Activated CD4-positive, CD25-positive, alpha-beta regulatory T cell treated with anti-CD3 and anti-CD28 coated beads, Interleukin-2, amount 50 U/mL, for 24 hours (primary cell): ENCODE measurements around the gene AQP3.
A peak's percentile ranks its signal among the peaks of the same experiment; 100 is the strongest.
"Not testable (repeated sequence)": the region's sequence is repeated elsewhere in the genome, so short reads cannot be mapped to it uniquely, and the experiment has no call there.

ENCODE experiments used
- ATAC-seq, 2 donors: fragments of 150-1000 bp; cut with Tn5 transposase; one replicate each; pipeline ENCODE4 v1.10.0; 2021; ENCODE audit warnings: mild to moderate bottlenecking in 1 of 2, moderate library complexity in 1 of 2

AQP3 gene

DNA sequence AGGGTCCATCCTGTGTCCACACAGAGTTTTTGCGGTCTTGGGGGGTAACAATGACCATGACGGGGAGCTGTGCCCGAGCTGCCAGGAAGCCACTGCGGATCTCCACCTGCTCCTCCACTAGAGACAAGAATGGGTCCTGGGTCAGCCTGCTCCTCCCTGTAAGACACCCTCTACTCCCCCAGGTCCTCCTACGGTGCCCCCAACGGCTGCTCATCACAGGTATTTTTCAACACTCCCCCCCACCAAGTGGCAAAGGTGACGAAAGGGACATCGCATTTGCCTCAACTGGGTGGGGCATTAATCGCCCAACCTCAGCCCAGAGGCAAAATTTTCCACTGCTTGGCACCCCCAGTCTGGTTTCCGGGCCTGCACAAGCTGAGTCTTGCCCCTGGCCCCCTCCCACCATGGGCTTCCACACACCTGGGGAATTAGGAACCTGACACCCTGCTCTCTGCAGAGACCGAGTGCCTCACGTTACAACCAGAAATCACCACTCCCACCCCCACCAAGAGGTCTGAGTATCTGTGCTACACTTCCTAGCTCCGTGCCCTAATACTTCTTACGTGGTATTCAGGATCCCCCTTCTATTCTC is 16.7 kb upstream of the AQP3 start:
- no peak for ATAC-seq

DNA sequence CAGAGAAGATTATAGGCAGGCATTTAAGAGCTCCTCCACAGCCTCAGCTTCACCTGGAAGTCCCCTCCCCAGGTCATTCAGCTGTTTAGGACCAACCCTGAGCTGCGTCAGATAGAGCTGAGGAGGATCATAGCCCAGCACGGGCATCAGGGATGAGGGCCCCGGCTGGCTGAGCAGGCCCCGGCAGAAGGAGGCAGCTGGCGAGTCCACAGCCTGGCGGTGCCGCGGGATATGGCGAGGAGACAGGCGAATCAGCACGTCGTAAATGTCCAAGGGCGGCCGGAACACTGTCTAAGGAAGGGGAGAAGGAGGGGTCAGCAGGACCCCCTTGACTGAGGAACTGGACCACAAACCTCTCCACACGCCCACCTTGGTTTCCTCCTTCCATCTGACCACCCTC is 15.8 kb upstream of the AQP3 start:
- no peak for ATAC-seq

DNA sequence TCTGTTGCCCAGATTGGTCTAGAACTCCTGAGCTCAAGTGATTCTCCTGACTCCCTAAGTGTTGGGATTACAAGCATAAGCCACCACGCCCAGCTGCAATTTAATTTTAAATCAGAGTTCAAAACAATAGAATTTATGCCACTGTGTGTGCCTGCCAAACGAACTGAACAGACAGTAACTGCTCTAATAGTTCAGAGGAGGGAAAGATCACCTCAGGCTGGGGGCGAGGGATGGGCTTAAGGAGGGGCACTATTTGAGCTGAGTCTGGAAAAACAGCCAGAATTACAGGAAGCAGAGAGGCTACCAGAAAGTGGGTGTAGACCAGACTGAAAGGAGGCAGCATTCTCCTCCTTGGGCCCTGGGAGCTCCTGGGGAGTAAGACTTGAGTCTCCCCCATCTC is 14.1 kb upstream of the AQP3 start:
- no peak for ATAC-seq

DNA sequence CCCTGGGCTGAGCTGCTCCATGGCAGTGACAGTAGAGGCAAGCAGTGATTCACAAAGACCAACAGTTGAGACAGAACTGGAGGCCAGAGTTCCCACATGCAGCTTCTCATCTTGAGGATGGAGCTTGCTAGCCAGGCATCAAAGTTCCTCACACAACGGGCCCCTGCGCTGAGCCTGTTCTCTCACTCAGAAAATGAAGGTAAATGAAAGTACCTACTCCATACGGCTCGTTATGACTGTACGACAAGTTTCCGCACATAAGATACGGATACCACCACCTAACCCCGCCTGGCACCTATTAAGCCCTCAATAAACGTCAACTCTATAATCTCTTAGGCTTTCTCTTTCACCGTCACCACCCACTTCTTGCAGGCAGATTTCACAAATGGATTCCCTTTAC is 13.5 kb upstream of the AQP3 start:
- no peak for ATAC-seq

DNA sequence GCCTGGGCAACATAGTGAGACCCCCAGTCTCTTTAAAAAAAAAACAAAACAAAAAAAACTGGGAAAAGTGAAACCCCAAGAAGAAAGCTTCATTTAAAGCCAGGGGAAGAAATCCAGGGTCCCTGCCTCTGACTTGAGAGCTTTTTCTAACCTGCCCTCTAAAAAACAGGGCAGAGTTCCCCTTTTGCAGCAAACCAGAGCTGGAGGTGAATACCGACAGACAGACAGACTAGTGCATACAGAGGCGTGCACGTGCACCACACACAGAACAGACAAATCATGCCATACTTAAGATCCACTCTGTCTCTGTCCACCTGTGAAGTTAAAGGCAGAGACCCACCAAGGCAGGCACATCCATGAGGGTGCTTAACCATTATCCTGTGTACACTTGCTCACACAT is 11.7 kb upstream of the AQP3 start:
- ATAC-seq, result no peak

DNA sequence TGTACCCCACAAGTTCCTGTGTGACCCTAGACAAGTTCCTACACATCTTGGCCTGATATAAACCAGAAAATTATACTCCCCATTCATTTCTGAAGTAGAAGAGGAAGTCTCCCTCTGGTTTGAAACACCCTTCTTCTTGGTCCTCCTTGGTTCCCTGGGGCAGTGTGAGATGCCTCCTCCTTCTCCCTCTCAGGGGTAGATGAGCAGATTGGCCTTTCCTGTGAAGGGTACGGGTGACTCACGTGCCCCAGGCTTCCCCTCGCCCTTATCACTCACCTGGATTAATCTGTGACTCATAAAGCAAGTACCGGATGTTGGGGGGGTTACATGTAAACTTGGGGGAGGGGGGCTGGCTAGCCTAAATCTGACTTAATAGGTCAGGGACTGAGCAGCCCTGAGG is 11.1 kb upstream of the AQP3 start:
- ATAC-seq, result peak; percentile 92 to 93

DNA sequence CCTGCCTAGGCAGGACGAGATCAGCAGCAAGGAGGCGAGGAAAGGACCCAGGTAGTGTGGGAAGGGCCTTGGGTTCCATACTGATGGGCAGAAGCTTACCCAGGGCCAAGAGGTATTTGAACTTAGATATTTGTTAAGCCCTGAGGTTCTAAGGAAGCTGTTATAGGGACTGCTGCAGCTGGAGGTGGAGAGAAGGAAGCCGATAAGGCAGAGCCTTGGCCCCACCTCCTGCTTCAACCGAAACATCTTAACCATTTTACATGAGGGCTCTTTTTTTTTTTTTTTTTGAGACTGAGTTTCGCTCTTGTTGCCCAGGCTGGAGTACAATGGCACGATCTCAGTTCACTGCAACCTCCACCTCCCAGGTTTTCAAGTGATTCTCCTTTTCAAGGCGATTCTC is 8.6 kb upstream of the AQP3 start:
- no peak for ATAC-seq

DNA sequence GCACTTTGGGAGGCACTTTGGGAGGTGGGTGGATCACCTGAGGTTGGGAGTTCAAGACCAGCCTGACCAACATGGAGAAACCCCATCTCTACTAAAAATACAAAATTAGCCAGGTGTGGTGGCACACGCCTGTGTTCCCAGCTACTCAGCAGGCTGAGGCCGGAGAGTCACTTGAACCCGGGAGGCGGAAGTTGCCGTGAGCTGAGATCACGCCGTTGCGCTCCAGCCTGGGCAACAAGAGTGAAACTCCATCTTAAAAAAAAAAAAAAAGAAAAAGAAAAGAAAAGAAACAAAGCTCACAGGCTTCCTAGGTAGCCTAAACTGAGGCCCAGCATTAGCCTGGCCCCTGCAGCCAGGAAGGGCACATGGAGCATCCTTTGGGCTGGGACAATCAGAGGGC is 8.1 kb upstream of the AQP3 start:
- not testable (repeated sequence) for ATAC-seq

DNA sequence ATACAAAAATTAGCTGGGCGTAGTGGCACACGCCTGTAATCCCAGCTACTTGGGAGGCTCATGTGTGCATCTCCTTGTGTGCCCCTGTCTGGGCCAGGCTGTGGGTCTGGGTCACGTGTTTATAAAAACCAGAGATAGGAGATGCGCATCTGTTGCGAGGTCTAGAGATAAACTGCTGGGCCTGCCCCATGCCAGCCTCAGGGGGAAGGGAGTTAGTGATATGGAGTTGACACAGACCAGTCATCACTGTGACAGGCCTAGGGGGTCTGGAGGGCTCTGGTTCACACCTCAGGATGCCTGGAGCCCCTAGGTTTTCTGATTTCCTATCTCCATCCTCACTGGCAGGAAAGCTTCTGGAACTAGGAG is 7.3 kb upstream of the AQP3 start:
- ATAC-seq, result not testable (repeated sequence)

DNA sequence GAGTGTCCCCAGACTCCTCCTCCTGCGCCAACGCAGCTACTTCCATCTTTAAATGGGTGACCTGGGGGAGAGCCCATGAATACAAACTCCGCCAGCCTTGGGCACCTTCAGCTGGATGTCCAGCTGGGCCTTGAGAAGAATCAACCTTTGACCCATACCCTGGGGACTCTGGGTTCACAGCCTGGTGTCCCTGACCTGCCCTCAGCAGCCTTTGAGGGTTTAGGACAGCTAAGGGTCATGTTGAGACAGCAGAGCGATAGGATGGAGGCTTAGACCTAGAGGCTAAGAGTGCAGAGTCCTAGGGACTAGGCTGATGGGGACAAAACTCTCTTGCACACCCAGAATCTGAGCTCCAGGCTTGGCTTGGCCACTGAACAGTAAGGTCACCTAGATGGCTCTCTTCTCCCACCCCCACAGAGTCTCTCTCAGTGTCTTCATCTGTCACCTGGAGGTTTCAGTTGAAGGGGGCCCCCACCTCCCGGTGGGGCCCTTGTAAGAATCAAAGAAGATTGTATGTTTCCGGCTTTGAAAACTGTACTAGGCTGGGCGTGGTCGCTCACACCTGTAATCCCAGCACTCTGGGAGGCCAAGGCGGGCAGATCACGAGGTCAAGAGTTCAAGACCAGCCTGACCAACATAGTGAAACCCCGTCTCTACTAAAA is 6.7 kb upstream of the AQP3 start:
- peak in 1 of 2 donors; percentile 9 for ATAC-seq

DNA sequence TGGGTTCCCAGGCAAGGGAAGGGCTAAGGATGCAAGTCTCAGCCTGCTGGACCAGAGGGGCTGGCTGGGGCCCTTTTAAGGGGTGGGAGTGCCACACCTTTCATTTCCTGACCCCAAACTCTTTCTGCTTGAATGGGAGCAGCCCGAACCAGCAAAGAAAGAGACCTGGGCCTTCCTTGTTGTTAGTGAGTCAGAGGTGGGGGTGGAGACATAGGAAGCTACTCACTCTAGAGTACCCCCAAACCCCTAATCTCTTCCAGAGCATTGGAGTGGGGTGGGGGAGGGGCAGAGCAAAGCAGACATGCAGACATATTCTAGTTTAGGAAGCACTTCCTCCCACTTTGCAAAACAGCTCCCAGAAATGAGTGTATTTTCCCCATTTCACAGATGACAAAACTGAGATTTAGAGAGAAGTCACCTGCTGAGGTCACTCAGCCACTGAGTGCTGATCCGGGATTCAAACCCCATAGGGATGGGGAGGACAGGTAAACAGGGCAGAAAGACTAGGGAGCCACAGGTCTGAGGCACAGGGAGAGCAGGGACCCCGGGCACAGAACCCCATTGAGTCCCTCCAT is 6.0 kb upstream of the AQP3 start:
- ATAC-seq, result peak in 1 of 2 donors; percentile 14

DNA sequence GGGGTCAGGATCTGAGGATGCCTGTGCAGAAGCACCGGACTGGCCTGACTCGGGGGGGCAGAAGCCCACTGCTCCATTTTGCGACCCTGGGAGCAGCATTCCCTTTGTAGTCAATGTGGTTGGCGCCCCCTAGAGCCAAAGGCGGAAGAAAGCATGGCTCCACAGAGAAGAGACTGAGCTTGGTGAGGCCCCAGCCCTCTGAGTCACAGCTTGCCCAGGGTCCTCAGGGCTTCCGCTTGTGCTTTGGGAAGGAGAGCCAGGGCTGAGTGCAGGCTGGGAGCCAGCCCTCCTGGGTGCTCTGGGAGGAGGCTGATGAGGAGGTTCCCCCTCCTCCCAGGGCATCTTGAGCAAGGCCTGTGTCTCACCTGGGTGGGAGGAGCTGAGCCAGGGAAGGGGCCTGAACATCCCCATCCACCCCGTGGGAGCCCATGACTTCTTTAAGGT is 5.5 kb upstream of the AQP3 start:
- ATAC-seq, result peak; percentile 76 to 77

DNA sequence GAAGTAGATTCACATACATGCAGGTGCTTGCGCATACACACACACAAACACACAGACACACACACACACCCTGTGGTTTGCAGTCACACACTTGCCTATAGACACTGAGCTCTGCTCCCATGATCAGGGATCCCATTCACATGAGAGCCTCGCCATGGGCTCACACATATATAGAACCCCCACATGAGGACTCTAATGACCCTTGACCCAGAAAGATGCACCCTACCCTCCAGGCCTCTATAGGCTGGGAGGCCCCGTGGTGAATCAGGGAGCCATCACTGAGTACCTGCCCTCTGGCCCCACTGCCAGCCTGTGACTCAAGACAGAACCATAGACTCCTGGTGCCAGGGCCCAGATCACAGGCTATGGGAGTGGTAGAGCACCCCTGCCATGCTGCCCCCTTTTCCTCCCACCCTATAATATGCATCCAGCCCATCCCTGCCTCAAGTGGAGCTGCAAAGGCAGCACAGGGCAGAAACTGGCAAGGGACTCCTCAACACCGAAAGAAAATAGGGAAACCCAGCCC is 3.3 kb upstream of the AQP3 start:
- ATAC-seq, result no peak

DNA sequence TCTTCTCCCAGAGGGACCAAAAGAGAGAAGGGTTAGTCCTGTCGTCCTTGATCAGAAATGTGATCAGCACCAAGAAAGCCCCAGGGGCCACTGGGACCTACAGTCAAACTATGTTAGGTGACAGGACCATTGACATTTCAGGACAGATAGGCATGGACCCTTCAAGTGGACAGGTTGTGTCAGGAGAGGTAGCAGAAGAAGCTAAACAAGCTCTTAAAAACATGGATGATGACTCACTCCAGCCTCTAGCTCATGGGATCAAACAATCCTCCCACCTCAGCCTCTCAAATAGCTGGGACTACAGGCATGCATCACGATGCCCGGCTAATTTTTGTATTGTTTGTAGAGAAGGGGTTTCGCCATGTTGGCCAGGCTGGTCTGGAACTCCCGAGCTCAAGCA is 2.3 kb upstream of the AQP3 start:
- no peak for ATAC-seq

DNA sequence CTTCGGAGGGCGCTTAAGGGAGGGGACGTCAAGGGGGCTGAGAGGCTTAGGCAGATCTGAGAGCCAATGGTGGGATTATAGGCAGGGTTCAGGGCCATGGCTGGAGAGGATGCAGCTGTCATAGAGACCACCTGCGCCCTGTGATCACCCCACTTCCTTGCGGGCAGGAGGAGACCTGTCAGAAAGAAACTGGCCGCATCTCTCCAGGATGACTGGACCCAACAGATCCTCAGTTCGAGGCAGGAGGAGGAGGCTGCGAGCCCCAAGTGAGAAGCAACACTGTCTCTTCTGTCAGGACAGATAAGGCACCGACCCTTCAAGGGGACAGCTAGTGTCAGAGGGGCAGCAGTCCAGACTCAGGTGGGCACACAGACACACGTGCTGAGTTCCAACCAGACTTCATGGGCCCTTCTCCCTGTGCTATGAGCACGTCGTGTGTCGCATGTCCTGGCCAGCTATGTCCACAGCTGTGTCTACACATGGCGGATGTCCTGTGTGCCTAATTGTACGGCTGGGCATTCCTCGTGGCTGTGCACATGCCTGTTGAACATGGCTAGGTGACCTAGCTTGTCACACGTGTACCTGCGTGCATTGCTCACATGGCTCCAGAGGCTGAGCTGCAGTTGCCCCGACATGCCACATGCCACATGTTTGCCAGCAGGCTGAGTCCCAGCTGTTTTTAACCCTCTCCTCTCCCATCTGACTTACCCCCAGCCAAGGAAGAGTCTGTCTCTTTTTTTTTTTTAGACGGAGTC is 583 bp upstream of the AQP3 start:
- no peak for ATAC-seq

DNA sequence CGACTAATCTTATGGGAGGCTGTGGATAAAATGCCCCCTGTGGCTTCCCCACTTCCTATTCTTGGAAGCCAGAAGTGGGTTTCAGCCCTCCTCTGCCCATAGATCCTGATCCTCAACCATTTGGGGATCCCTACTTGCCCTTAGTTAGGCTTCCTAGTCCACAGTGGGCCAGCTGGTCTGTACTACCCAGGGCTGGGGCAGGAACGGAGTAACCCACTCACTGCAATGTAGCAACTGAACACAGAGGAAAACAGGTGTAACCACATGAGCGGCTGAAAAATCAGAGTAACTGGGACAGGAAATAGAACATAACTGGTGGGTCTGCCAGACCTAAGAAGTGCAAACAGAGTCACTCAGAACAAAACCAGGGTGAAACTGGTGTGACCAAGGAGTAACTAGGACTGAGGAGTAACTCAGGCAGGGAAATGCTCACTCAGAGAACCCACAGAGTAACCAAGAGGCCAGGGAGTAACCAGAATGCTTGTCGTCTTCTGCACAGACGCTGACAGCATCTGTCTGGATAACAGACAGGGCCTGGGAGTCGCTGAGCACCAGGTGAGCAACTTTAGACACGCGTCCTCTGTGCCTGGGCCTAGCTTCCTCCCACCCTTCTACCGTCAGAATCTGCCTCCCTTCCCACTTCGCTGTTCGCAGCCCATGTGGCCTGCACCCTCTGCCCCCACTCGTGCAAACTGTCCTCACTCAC is 1.0 kb downstream of the AQP3 start:
- ATAC-seq, result peak; percentile 82 to 83

DNA sequence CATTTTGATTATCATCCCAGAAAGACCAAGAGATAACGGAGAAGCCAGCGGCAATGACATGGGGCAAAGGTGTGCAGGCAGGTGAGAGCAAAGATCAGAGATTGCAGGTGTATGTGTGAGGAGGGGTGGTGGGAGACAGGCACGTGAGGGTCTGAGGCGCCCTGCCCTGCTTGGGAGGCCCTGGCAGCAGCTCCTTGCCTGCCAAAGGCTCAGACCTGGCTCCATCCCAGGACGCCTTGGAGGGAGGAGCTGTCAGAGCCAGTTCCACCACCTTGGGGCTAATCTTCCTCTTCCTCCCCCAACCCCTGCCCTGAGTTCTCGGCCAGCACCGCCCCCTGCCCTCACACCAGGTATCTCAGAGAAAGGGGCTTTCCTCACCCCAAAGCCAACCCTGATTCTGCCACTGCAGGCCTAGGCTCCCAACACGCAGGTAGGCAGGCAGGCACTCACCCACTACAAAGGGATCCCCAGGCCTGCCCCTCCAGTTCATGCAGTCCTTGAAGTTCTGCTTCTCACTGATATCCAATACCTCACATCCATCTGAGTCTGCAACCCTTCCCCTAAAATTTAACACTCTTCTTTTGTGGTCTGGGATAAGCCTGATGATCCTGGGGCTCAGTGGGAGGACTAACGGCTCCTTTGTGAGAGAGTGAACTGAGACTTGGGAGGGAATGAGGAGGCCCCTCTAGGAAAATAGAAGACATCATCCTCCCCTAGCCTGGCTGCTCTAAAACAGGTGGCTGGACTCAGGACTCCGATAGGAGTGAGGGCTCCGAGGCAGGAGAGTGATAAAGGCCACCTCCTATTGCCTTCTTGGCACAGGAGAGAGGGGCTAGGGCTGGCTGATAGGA is 1.8 kb downstream of the AQP3 start:
- ATAC-seq, result no peak

DNA sequence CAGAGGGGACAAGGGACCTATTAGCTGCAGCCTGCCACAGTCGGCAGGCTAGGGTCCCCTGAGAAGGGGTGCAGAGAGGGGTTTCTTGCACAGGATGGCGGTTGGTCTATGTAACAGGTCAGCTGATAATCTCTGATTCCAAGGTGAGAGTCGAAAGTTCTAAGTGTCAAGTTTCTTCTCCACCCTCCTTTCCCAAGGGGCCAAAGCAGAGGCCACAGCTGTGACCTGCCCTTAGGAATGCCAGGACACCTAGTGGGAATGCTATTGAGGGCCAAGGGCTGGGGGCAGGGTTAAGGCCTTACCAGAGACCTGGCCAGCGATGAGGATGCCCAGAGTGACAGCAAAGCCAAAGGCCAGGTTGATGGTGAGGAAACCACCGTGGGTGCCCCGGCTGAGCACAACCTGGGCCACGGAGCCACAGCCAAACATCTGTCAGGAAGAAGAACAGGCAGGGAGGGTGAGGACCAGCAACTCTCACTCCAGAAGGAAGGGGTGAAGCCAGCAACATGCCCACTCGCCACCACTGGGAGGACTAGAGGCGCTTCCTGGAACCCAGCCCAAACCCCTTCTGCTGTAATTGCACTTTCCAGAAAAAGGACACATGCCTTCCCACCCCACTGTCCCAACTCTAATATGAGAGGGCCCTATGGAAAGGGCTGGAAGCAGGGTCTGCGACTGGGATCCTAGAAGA is 3.8 kb downstream of the AQP3 start:
- no peak for ATAC-seq

DNA sequence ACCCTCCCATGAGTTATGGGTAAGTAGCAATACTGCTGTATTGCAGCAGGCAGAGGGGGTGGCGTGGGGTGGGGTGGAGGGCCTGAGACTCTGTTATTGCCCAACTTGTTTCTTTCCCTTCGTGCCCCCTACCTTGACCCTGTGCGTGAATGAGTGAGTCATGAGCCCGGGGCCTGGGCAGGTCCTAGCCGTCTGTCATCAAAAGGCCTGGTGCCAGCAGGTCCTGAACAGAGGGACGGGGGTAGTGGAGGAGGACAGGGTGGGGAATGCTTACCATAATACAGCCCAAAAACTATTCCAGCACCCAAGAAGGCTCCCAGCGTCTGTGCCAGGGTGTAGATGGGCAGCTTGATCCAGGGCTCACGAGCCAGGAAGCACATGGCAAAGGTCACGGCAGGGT is 4.3 kb downstream of the AQP3 start:
- no peak for ATAC-seq

DNA sequence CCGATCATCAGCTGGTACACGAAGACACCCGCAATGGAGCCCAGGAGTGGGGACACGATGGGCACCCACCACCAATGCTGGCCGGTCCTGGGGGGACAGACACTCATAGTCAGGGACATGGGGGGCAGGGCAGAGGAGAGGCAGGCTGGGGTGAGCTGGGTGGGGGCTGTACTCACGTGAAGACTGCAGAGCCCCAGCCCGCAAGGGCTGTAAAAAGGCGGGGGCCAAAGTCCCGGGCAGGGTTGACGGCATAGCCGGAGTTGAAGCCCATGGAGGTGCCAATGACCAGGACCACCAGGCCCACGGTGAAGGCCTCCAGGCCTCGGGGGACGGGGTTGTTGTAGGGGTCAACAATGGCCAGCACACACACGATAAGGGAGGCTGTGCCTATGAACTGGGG is 5.3 kb downstream of the AQP3 start:
- ATAC-seq, result no peak

DNA sequence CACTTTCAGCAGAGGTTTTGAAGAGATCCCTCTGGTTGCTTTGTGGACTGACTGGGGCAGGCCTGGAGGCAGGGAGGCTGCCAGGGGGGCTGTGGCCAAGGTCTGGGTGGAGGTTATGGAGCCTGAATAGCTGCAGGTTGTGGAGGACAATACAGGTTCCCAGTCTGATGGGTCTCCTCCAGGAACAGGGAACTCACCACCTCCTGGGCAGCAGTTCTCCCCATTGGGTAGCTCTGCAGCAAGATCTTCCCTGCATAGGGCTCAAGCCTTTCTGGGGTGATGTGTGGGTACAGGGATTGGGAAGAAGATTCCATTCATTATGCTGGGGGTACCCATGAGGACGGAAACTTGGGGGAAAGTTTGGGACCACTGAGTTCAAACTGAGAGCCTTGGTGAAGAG is 6.8 kb downstream of the AQP3 start:
- ATAC-seq, result no peak
